NCI-H446 (cell line): ENCODE results near the gene SDK1.
"Not testable (repeated sequence)": the region's sequence is repeated elsewhere in the genome, so short reads cannot be mapped to it uniquely, and the experiment has no call there.

Source experiments
- DNase-seq, 2 experiments: peaks; one replicate each; lab custom pipeline; 2025; lab: John Stamatoyannopoulos, UW

SDK1 gene

DNA sequence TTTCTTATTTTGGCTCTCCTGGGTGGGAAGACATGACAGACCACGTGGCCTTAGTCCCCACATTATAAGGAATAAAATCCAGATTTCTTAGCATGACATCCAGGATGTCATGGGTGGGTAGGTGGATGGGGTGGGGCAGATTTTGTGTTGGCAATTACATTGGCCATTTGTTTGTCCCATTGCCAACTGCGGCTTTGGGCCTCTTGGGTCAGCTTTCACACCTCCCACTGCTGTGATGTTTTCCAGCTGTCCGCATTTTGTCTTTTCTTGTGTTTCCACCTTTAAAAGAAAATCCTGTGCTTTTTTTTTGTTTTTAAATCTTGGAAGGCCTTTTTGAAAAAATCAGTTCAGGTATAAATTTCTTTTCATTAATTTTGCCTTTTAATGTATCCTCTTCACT, 237.0 kb downstream of the SDK1 start:
- DNase-seq: no peak

GRCh38 chr7:3540456-3541220, 239.6 kb downstream of the SDK1 start:
- no peak for DNase-seq

DNA sequence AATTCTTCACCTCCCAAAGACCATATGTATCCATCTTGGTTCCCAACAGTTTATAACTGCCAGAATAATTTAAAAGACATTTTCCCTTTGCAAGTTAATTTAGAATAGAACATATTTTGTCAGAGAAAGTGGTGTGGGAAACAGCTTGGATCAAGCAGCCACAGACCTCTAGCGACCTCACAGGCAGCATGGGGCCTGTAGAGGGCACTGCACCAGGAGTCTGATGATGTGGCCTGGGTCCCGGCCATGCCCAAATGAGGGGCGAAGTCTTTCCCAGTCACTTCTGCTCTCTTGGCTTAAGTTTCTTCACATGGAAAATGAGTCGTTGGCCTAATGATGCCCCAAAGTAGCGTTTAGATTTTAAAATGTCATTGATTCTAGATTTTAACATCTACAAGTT, 243.2 kb downstream of the SDK1 start:
- DNase-seq: no peak

- DNase-seq: no peak
Observed at GRCh38 chr7:3548815-3549214, 247.8 kb downstream of the SDK1 start.

DNA sequence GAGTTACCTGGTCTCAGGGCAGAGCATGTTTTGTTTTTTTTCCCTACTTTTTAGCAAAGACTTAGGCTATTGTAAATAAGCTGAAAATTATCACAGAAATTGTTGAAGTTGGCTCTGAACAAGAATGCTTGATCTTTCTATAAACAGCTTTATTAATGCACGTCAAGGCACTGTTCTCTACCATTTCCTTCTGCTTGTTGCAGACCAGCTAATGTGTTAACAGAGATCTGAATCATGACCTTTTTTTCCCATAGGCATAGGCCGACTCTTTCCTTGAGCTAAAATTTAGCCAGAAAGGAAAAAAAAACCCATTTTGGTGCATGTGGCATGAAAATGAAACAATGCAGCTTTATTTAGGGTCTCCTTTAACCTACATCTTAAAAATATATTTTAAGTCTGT, 248.5 kb downstream of the SDK1 start:
- no peak for DNase-seq

- DNase-seq: no peak
Observed at GRCh38 chr7:3551536-3551935, 250.5 kb downstream of the SDK1 start.

DNA sequence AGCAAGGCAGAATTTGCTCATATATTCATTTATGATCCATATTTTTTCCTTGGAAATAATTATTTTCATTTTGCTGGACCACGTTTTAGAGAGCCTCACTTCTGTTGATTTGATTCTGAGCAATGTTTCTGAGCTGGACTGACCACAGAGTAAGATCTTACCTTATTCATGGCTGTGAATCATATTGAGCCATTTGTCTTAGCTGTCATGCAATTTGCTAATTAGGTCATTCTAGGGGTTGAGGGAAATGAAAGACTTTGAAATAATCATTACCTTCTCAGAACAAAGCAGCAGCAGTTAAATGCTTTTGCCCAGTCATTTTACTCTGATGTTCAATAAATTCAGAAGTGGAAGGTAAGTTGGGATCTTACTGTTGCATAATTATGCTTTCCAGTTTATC, 251.4 kb downstream of the SDK1 start:
- DNase-seq: no peak

DNA sequence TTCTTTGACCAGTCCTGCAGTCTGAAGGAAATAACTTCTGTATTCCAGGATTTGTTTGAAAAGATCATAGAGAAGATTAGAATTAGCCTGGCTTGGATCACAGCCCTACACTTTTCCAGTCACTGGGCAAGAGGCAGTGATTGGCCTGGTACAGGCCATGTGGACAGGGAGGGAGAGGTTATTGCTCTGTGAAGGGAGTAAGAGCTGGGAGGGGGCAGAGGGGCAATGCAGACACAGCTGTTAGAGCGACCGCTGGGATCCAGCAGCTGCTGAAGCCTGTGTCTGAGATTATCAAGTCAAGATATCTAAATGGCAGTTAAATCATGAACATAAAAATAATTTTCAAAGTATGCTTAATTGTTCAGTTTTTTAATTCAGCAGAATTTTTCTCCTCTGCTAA, 257.3 kb downstream of the SDK1 start:
- DNase-seq: no peak

DNA sequence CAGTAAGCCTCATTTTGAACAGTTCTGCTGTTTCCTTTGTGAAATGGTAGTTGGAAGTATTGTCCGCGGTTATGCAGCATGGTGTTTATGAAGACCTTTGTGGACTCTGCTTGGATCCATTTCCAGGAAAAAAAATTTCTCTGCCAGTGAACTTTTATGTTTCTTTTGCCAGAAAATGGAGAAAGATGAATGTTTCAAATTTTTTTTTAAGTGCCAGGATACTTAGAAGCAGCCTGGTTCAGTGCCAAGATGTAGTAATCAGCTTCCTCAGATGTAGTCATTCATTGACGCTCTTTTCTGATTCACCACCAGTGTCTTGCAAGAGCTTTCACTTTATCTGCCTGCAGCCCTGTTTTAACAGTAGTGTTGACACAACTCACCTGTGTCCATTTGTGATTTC, 258.2 kb downstream of the SDK1 start:
- DNase-seq: peak in 1 of 2 experiments; percentile 1

GRCh38 chr7:3560495-3560894, 259.4 kb downstream of the SDK1 start:
- no peak for DNase-seq

GRCh38 chr7:3561932-3562331, 260.9 kb downstream of the SDK1 start:
- DNase-seq: no peak

DNA sequence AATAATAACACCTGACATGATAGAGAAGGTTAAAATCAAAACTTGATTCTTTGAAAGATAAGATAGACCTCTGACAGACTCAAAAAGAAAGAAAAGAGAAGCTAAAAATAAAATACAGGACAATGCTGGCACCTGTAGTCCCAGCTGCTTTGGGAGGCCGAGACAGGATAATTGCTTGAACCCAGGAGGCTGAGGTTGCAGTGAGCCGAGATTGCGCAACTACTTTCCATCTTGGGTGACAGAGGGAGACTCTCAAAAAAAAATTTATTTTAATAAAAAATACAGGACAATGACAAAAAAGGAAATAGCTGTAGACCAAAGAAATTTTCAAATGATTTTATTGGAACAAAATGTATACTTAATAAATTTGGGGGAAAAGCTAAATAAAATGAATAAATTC, 263.2 kb downstream of the SDK1 start:
- DNase-seq: no peak

DNA sequence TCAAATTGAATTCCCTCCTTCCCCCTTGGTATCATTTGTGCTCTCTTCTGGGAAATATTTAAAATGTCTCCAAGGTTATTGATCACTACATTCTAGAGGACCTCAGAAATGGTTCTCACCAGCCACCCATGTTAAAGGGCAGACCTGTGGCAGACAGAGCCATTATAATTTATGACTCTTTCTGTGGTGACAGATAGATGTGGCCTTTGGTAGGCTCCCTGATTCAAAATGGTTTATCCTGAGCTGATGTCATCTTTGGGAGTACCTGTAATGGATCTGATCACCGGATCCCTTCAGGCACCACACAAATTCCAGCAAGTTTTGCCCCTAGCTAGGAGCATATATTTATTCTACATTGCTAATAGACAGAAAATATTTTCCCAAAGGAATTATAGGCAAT, 267.5 kb downstream of the SDK1 start:
- DNase-seq: no peak

DNA sequence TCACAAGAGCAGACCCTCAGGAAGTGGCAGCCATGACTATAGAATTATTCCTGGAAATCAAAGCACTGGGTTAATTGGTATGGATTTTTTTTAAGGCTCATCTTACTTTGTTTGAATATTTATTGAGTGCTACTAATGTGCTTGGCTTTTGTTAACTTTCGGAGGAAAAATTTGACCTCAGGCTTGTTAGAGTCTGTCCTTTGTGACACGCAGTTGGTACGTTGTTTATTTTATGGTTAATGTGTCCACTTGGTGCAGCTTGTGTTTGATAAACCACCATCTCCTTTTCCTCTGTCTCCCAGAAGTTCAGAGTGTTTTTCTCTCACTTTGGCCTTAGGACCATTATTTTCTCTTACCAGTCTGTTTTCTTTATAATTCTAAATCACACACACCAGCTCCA, 268.6 kb downstream of the SDK1 start:
- DNase-seq: no peak

GRCh38 chr7:3573151-3573550, 272.1 kb downstream of the SDK1 start:
- DNase-seq: no peak

DNA sequence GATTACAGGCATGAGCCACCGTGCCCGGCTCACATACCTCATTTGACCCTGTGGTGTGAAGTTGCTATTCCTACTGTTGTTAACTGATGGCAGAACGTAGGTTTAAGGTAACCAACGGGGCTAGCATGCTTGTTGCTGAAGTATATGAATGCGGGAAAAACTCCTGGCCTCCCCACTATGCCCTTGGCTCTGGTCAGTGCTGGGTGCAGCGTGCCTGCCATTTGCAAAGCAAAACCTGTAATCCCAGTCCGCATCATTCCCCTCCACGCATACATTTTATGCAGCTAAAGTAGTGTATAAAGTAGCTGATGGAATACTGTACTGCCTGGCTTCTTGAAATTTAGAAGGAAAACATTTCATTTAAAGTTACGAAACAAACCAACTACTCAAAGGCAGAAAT, 273.3 kb downstream of the SDK1 start:
- no peak for DNase-seq

DNA sequence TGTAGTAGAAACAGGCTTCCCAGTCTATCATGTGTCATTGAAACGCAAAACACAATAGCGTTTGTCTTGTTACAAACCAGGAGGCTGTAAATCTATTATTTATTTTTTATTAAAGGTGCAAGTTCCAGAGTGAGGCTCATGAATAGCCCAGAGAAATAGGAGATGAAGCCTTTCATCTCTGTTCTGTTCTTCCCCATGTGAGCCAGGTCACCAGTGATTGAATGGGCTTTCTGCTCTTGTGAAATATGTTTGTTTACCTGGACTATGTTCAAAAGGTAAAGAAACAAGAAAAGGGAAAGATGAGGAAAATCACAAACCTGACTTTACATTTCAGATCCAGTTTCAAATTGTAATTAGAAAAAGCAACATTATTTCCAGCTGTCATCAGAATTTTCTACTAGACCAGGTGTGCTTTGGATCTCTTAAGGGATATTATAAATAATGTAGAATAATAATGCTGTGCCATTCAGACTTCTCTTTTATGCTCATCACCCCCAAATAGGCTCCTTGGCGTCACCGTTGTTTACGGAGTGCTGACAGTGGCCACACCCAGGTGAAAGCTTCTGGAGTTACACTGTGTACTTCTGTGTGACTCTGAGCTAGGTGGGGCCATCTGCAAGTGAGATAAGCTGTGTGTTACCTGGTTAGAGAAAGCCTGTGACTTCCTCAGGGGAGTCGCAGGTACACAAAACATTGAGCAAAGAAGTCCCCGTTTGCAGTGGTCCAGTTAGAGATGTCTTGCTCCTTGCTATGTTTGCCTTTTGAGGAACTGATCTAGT, 274.9 kb downstream of the SDK1 start:
- DNase-seq: no peak

DNA sequence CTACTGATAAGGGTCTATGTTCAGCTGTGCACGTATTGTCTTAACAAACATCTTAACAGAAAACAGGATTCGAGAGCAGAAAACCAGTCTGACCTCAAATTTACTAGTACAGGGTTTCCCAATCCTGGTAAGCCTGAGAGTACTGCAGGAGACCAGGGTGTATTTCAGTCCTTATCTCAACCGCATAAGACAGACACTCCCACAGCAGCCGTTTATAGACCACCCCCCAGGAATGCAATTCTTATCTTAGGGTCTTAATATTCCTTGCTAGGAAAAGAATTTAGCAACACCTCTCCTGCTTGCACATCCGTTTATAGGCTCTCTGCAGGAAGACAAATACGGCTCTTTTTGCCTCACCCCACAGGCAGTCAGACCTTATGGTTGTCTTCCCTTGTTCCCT, 277.3 kb downstream of the SDK1 start:
- no peak for DNase-seq

GRCh38 chr7:3579638-3580219, 278.7 kb downstream of the SDK1 start:
- no peak for DNase-seq

DNA sequence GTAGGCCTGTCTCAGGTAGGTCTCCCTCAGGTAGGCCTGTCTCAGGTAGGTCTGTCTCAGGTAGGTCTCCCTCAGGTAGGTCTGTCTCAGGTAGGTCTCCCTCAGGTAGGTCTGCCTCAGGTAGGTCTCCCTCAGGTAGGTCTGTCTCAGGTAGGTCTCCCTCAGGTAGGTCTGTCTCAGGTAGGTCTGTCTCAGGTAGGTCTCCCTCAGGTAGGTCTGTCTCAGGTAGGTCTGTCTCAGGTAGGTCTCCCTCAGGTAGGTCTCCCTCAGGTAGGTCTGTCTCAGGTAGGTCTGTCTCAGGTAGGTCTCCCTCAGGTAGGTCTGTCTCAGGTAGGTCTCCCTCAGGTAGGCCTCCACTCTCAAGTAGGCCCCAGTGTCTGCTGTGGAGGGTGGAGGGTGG, 281.1 kb downstream of the SDK1 start:
- not testable (repeated sequence) for DNase-seq

DNA sequence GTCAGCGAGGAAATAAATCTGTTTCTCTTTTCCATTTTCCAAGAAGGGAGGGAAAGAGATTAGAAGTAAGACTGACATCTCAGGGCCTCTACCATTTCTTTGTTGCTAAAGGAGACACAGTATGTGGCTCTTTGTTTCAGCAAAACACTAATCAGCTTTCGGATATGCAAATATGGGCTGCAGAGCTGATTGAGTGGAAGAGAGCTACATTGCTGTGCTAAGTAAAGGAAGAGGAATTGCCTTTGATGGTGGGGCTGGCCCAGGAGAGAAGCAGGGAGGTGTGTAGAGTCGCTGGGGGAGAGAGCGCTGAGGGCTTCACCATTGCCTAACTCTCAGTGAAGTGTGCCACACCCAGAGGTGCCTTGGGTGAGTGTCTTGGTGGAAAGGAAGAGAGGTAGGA, 284.8 kb downstream of the SDK1 start:
- no peak for DNase-seq

- DNase-seq: no peak
Observed at GRCh38 chr7:3588341-3588740, 287.3 kb downstream of the SDK1 start.

GRCh38 chr7:3589752-3590151, 288.7 kb downstream of the SDK1 start:
- DNase-seq: no peak
